AG09309 (cell line): ENCODE results near the gene ADCY3.

ENCODE experiments used
- DNase-seq: peaks from one replicate; pipeline ENCODE4 v3.0.0-alpha.2; 2010; ENCODE audit warnings: low read depth
- H3K4me3 ChIP-seq: 2 replicates; pipeline ENCODE4 v1.5.1; 2011; ENCODE audit warnings: mild to moderate bottlenecking, low read depth, low read length, moderate library complexity; ENCODE audit not compliant: control insufficient read depth
- CTCF ChIP-seq: IDR thresholded peaks from 2 replicates; pipeline ENCODE4 v1.5.1; 2011; ENCODE audit warnings: mild to moderate bottlenecking, low read depth, low read length, inconsistent platforms; ENCODE audit not compliant: insufficient read depth, control insufficient read depth; ENCODE audit errors: missing control alignments

The ADCY3 gene

DNA sequence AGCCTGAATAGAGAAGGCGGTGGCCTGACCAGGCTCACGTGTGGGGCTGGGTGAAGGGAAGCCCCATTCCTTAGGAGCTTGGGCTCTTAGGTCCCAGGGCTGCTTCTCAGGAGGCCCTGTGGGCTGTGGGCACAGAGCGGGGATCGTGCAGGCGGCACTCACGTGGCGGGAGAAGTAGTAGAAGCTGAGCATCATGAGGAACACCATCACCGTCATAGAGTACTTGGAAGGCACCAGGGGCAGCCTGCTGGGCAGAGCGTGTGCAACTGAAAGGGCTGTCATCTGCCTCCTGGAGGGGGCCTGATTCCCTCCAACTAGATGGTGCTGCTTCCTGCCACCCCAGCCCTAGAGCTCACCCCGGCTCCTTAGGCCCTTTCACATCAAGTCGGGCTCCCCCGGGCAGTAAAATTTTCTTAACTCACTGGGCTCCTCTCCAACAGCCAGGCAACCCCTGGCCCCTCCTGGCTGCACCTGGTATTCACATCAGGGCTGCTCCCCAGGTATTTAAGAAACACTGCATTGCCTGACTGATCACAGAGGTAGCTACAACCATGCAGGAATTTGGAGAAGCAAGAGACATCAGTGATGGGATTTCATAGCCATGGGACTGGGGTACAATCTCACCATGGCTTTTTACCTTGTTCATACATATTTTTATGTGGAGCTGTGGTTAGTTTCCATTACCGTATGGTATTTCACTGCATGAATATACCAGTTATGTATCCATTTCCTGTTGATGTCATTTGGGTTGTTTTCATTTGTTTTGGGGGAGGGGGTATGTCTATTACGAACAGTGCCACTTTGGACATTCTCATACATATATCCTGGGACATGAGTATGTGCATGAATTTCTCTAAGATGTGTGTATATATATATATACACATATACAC lies 93.9 kb downstream of the ADCY3 start:
- no peak for TF ChIP-seq CTCF
- H3K4me3 ChIP-seq, result no peak overlapping the region
- DNase-seq, result no peak

DNA sequence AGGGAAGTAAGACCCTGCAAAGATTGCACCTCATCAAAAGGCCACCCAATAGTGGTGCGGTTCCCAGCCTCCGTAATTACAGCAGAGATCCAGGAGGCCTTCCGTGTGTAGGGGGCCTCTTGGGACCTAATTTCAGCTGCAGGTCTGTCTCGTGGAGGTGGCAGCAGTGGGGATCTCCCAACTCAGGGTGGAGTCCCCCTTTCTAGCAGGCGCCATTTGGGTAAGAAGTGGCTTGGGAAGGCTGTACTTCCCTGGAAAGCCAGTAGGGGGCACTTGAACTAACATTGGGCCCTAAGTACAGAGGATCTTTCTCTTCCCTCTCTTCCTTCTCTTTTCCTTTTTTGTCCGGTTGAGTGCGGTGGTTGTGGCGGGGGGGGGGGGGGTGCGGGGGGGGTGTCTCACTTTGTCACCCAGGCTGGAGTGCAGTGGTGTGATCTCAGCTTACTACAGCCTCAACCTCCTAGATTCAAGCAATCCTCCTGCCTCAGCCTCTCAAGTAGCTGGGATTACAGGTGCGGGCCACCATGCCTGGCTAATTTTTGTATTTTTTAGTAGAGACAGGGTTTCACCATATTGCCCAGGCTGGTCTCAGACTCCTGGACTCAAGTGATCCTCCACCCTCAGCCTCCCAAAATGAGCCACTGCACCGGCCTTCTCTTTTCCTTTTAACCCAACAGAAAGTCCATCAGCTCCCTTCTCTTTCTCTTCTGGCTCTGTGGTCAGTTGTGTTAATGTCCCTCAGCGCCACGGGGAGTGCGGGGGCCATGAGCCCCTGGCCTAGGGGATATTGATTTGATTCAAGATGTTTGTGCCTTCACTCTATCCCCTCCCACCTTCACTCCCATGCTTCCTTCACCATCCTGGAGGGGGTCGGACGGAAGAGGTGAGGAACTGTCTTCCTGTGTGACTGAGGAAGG lies 94.8 kb downstream of the ADCY3 start:
- TF ChIP-seq CTCF, result peak; percentile 53
- DNase-seq, result no peak
- no peak overlapping the region for H3K4me3 ChIP-seq

DNA sequence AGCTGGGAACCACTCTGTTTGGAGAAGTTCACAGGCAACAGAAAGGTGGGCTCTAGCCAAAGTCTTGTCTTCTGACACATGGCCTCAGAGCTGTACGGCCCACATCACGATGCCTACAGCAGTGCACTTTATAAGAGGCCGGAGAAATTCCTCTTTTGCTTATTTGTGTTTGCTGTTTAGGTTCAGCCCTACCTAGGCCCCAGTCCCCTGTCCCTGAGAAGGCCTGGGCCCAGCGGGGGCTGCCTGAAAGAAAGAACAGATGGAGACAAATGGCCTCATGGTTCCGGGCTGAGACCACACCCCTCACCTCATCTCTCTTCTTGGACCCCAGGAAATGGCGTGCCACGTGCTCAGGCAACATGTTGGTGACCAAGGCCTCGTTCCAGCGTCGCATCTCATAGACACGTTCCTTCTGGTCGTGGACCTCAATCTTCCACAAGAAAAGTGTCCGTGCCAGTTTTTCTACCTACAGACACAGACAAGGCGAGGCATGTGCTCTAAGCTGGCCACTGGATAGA lies 95.9 kb downstream of the ADCY3 start:
- TF ChIP-seq CTCF, result no peak
- H3K4me3 ChIP-seq, result no peak overlapping the region
- DNase-seq, result no peak

DNA sequence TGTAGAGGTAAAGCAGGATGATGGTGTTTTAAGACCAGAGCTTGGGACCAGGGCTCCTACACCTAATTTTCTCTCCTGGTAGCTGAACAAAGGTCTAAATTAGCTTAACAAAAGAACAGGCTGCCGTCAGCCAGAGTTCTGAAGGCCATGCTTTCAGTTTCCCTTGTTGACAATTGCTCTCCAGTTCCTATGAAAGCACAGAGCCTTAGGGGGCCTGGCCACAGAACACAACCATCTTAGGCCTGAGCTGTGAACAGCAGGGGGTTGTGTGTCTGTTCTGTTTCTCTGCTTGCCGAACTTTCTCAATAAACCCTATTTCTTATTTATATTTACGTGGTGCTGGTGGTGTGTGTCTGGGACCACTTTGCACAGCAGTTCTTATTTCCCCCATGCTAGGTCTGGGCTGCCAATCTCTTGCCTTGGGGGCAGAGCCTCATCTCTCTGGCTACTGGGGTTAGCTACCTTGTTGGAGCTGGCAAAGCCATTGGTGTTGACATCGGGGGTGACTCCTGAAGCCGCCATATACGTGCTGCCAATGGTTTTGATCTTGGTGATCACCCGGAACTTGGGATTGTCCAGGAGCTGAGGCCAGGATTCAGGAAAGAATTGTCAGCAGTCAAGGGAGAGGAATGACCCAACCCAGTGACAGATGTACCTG lies 97.9 kb downstream of the ADCY3 start:
- TF ChIP-seq CTCF, result no peak
- H3K4me3 ChIP-seq, result no peak overlapping the region
- no peak for DNase-seq

GRCh38 chr2:24821433-24821891 lies 98.6 kb downstream of the ADCY3 start:
- H3K4me3 ChIP-seq, result no peak overlapping the region
- no peak for TF ChIP-seq CTCF
- no peak for DNase-seq
